BLaER1 (cell line): ENCODE data around the gene MYO1G.

Experiments used
- H3K27ac ChIP-seq: shearing (Covaris generic); formaldehyde crosslinking; 2 replicates; pipeline ENCODE4 v1.8.1; 2022
- H3K27me3 ChIP-seq: shearing (Covaris generic); formaldehyde crosslinking; 2 replicates; pipeline ENCODE4 v1.8.1; 2022
- H3K36me3 ChIP-seq: shearing (Covaris generic); formaldehyde crosslinking; 2 replicates; pipeline ENCODE4 v1.8.1; 2022
- H3K4me1 ChIP-seq: shearing (Covaris generic); formaldehyde crosslinking; 2 replicates; pipeline ENCODE4 v1.8.1; 2022
- H3K4me2 ChIP-seq: shearing (Covaris generic); formaldehyde crosslinking; 2 replicates; pipeline ENCODE4 v1.8.1; 2022
- H3K4me3 ChIP-seq: shearing (Covaris generic); formaldehyde crosslinking; 2 replicates; pipeline ENCODE4 v1.8.1; 2022
- H3K9ac ChIP-seq: shearing (Covaris generic); formaldehyde crosslinking; 2 replicates; pipeline ENCODE4 v1.8.1; 2022
- H3K9me3 ChIP-seq: shearing (Covaris generic); formaldehyde crosslinking; 2 replicates; pipeline ENCODE4 v1.8.1; 2022
- H4K20me1 ChIP-seq: shearing (Covaris generic); formaldehyde crosslinking; 2 replicates; pipeline ENCODE4 v1.8.1; 2022
- Cebpa-rat ChIP-seq: shearing (Covaris generic); IDR thresholded peaks from 2 replicates; pipeline ENCODE4 v1.8.1; 2022

Gene MYO1G

GRCh38 chr7:44969701-44970522 lies 8.9 kb downstream of the MYO1G start:
- no peaks in the 10 kb centered on the region for H3K9me3 ChIP-seq
- H3K4me1 ChIP-seq: peaks cover 43% of the 10 kb centered on the region
- H4K20me1 ChIP-seq: no peaks in the 10 kb centered on the region
- H3K27ac ChIP-seq: no peak overlapping the region
- H3K27me3 ChIP-seq: no peaks in the 10 kb centered on the region
- H3K36me3 ChIP-seq: peaks cover 97% of the 10 kb centered on the region
- H3K9ac ChIP-seq: no peak overlapping the region
- H3K4me2 ChIP-seq: peak overlapping the region; percentile 26; the same call in 1 of the 2 replicates
- no peak for TF ChIP-seq Cebpa-rat
- H3K4me3 ChIP-seq: no peak overlapping the region

GRCh38 chr7:44969049-44969700 lies 9.6 kb downstream of the MYO1G start:
- H3K27ac ChIP-seq: no peak overlapping the region
- H3K9ac ChIP-seq: no peak overlapping the region
- H3K36me3 ChIP-seq: peaks cover 96% of the 10 kb centered on the region
- H4K20me1 ChIP-seq: no peaks in the 10 kb centered on the region
- peak overlapping the region; percentile 26; the same call in 1 of the 2 replicates for H3K4me2 ChIP-seq
- H3K27me3 ChIP-seq: no peaks in the 10 kb centered on the region
- no peak overlapping the region for H3K4me3 ChIP-seq
- no peaks in the 10 kb centered on the region for H3K9me3 ChIP-seq
- TF ChIP-seq Cebpa-rat: no peak
- H3K4me1 ChIP-seq: peaks cover 36% of the 10 kb centered on the region

- H3K9ac ChIP-seq: no peak overlapping the region
- no peak overlapping the region for H3K27ac ChIP-seq
- H3K4me1 ChIP-seq: peaks cover 28% of the 10 kb centered on the region
- no peak for TF ChIP-seq Cebpa-rat
- H3K27me3 ChIP-seq: no peaks in the 10 kb centered on the region
- H3K4me2 ChIP-seq: no peak overlapping the region
- H3K9me3 ChIP-seq: no peaks in the 10 kb centered on the region
- no peak overlapping the region for H3K4me3 ChIP-seq
- peaks cover 96% of the 10 kb centered on the region for H3K36me3 ChIP-seq
- no peaks in the 10 kb centered on the region for H4K20me1 ChIP-seq
Measured at GRCh38 chr7:44967571-44968446, 11.0 kb downstream of the MYO1G start.

GRCh38 chr7:44966731-44967538 lies 11.9 kb downstream of the MYO1G start:
- Histone ChIP-seq H3K36me3 (peaks cover 96% of the 10 kb centered on the region; the same call in 1 of the 2 replicates), H3K9ac (no peak overlapping the region), H3K9me3 (no peaks in the 10 kb centered on the region), H3K27ac (0 out of 2 replicates have a peak overlapping the region, but pooled peaks have one; percentile 4), H3K4me2 (no peak overlapping the region), H4K20me1 (no peaks in the 10 kb centered on the region), H3K4me1 (peaks cover 28% of the 10 kb centered on the region), H3K4me3 (no peak overlapping the region), H3K27me3 (no peaks in the 10 kb centered on the region)
- no peak for TF ChIP-seq Cebpa-rat

DNA sequence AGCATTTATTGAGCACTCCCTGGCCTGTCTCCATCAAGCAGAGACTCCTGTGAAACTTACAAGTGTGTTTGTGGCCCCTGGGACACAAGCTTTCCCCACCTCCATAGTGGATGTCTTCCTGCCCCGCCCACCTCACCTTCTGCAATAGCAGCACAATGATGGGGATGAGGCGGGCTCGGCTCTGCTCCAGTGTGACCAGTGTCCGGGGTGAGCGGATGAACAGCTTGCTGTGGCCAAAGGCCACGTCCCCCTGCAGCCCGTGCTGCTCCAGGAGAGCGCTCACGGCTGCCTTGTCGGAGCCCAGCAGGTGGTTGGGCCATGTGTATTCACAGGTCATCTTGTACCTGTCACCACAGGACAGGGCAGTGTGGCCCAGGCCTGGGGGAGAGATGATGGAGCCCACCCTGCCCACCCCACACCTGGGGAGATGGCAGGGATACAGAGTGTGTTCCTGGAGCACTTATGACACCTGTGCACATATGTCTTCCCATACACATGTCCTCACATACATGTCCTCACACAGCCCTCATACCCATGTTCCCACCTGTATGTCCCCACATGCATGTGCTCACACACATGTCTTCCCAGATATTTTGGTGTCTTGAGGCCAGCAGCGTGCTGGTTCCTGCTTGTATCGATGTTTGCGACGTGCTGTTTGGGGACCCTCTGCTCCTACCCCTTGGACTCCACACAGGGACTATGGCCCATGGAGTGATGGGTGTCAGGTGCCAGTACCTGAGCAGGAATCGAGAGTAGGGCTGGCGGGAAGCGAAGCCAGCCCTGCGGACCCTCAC lies 12.7 kb downstream of the MYO1G start:
- H4K20me1 ChIP-seq: no peaks in the 10 kb centered on the region
- H3K4me2 ChIP-seq: no peak overlapping the region
- no peak for TF ChIP-seq Cebpa-rat
- H3K9ac ChIP-seq: no peak overlapping the region
- peaks cover 89% of the 10 kb centered on the region; the same call in 1 of the 2 replicates for H3K36me3 ChIP-seq
- H3K4me3 ChIP-seq: no peak overlapping the region
- no peaks in the 10 kb centered on the region for H3K27me3 ChIP-seq
- H3K4me1 ChIP-seq: peaks cover 21% of the 10 kb centered on the region
- no peak overlapping the region for H3K27ac ChIP-seq
- H3K9me3 ChIP-seq: no peaks in the 10 kb centered on the region

DNA sequence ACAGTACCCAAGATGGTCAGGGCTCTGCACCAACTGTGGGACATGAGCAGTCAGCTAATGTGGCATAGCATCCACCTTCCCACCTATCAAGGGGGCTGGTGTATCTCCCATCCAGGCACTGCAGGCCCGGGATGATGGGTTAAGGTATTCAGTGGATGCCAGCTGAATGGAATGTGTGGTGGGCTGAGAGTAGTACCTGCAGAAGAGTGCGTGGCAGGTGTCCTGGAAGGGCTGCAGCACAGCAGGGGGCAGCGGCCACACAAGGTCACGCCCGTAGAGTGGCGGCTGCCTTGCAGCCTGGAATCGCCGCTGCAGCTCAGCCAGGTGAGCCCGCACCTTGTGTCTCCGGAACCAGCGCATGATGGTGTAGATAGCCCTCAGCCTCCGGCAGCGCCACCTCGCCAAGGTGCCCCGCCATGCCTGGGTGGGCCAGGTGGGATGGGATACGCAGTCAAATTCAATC lies 13.3 kb downstream of the MYO1G start:
- Histone ChIP-seq H3K4me1 (peaks cover 15% of the 10 kb centered on the region), H4K20me1 (no peaks in the 10 kb centered on the region), H3K9me3 (no peaks in the 10 kb centered on the region), H3K4me3 (no peak overlapping the region), H3K9ac (no peak overlapping the region), H3K27me3 (no peaks in the 10 kb centered on the region), H3K4me2 (no peak overlapping the region), H3K36me3 (peaks cover 82% of the 10 kb centered on the region; the same call in 1 of the 2 replicates), H3K27ac (no peak overlapping the region)
- no peak for TF ChIP-seq Cebpa-rat

GRCh38 chr7:44964831-44965440 lies 13.9 kb downstream of the MYO1G start:
- Histone ChIP-seq H3K4me2 (no peak overlapping the region), H3K27me3 (no peaks in the 10 kb centered on the region), H3K36me3 (peaks cover 77% of the 10 kb centered on the region; the same call in 1 of the 2 replicates), H3K9me3 (no peaks in the 10 kb centered on the region), H3K9ac (no peak overlapping the region), H3K4me1 (peaks cover 9% of the 10 kb centered on the region), H4K20me1 (no peaks in the 10 kb centered on the region), H3K4me3 (no peak overlapping the region), H3K27ac (no peak overlapping the region)
- TF ChIP-seq Cebpa-rat: no peak

DNA sequence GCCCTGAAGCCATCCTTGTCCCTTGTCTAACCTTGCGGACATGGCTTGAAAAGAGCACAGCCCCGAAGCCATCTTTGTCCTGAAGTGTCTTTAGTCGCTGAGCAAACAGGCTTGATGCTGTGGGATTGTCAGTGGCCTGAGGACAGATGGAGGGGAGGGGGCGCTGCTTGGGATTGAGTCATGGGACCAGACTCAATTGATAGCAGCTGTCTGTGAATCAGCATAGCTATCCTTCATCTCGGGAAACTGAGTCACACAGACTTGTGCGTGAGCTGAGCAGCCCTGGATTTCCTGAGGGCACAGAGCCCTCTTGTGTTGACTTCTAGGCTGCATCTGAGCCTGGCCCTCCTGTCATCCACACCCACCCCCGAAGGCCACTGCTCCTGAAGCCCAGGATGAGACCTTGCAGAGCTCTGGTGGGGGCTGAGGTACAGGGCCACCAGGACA lies 14.4 kb downstream of the MYO1G start:
- Histone ChIP-seq H3K36me3 (peaks cover 71% of the 10 kb centered on the region; the same call in 1 of the 2 replicates), H3K27ac (no peak overlapping the region), H3K9ac (no peak overlapping the region), H3K4me1 (peaks cover 4% of the 10 kb centered on the region), H4K20me1 (no peaks in the 10 kb centered on the region), H3K4me3 (no peak overlapping the region), H3K27me3 (no peaks in the 10 kb centered on the region), H3K9me3 (no peaks in the 10 kb centered on the region), H3K4me2 (no peak overlapping the region)
- TF ChIP-seq Cebpa-rat: no peak
